Muscle layer of colon (tissue), 2 donors: ENCODE data around the gene SPATA31A3.
"Not testable (repeated sequence)": the region's sequence is repeated elsewhere in the genome, so short reads cannot be mapped to it uniquely, and the experiment has no call there.

Experiments
- H3K27ac ChIP-seq: one replicate; pipeline ENCODE4 v1.7.0; 2013; ENCODE audit warnings: low read depth, mild to moderate bottlenecking, low read length, moderate library complexity
- H3K27me3 ChIP-seq, 2 donors: one replicate each; pipeline ENCODE4 v1.7.0; 2013; ENCODE audit warnings: low read length in 2 of 2, mild to moderate bottlenecking in 2 of 2; ENCODE audit not compliant: insufficient read depth in 2 of 2, control insufficient read depth in 1 of 2
- H3K36me3 ChIP-seq: one replicate; pipeline ENCODE4 v1.7.0; 2013; ENCODE audit warnings: mild to moderate bottlenecking, low read length; ENCODE audit not compliant: insufficient read depth
- H3K4me1 ChIP-seq: one replicate; pipeline ENCODE4 v1.7.0; 2013; ENCODE audit warnings: mild to moderate bottlenecking, low read length; ENCODE audit not compliant: insufficient read depth
- H3K4me3 ChIP-seq, 2 donors: one replicate each; pipeline ENCODE4 v1.7.0; 2013; ENCODE audit warnings: low read length in 2 of 2, low read depth in 1 of 2, mild to moderate bottlenecking in 1 of 2, moderate library complexity in 1 of 2
- H3K9ac ChIP-seq: one replicate; pipeline ENCODE4 v1.7.0; 2013; ENCODE audit warnings: low read length
- H3K9me3 ChIP-seq: one replicate; pipeline ENCODE4 v1.7.0; 2013; ENCODE audit warnings: mild to moderate bottlenecking, low read length
- donor health status: abdominal sarcoma.
- donor health status: Adenocarcinoma of cecum.

The SPATA31A3 gene

GRCh38 chr9:66992450-66992849 lies at the start of gene SPATA31A3:
TSS of gene SPATA31A3 (minus strand) at chr9:66992550. CDS start at chr9:66992521, 29 bp downstream.
- not testable (repeated sequence) for H3K4me1 ChIP-seq, H3K4me3 ChIP-seq, H3K27me3 ChIP-seq, H3K9me3 ChIP-seq, H3K9ac ChIP-seq, H3K27ac ChIP-seq, H3K36me3 ChIP-seq

- H3K27ac ChIP-seq, H3K4me3 ChIP-seq, H3K27me3 ChIP-seq, H3K9me3 ChIP-seq, H3K36me3 ChIP-seq, H3K9ac ChIP-seq, H3K4me1 ChIP-seq: not testable (repeated sequence)
Observed at GRCh38 chr9:66952576-66952975, 39.8 kb downstream of the SPATA31A3 start.

DNA sequence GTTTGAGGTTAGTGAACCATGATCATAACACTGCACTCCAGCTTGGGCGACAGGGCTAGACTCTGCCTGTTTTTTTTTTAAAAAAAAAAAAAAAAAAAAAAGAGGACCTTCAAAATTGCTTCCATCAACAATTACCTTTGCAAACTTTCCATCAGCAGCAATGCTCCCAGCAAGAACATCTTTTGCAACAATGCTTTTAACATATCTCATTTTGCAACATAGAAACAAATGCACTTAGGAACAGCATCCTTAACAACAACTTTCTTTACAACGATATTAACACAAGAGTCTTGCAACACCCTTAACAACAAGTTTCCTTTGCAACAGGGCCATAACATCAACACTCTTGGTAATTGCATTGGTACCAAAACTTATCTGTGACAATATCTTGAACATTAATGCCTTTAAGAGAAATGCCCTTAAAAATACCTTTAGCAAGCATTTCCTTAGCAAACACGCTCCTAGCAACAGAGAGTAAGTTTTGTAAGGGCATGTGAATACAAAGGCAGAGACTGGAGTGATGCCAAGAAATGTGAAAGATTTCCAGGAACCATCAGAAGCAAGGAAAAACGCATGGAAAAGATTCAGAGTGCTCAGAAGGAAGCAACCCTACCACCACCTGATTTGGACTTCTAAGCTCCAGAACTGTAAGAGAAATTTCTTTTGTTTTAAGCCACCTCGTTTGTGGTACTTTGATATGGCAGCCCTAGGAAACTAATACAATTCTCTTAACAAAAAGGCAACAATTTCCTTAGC lies 49.8 kb downstream of the SPATA31A3 start:
- H3K4me1 ChIP-seq, H3K27me3 ChIP-seq, H3K4me3 ChIP-seq, H3K36me3 ChIP-seq, H3K9ac ChIP-seq, H3K9me3 ChIP-seq, H3K27ac ChIP-seq: not testable (repeated sequence)

DNA sequence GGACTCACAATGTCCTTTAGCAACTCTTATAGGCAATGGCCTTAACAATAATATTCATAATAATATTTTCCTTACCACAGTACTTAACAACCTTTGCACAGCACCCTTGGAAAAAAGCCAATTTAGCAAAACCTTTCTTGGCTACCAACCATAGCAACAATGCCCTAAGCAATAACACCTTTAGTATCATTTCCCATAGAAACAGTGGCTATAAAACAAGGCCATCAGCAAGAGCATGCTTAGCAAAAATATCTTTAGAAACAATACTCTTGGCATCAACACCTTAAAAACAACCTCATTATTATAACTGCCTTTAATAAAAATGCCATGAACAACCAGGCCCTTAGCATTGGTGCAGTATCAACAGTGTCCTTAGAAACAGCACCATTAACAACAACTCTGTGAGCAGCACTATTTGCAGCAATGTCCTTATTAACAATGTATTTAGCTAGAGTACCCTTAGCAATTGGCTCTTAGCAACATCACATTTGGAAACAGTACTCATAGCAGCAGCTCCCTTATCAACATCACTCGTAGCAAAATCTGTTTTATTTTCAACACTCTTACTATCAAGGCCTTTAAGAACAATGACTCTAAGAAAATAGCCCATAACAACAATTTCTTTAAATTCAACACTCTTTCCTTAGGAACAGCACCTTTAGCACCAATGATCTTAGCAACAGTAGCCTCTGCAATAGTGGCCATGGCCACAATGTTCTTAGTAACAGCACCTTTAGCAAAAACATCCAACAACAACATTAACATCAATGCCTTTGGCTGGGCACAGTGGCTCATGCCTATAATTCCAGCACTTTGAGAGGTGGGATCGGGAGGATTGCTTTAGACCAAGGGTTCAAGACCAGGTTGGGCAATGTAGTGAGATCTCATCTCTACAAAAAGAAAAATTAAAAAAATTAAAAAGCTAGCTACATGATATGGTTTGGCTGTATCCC lies 52.2 kb downstream of the SPATA31A3 start:
- not testable (repeated sequence) for H3K27me3 ChIP-seq, H3K4me1 ChIP-seq, H3K4me3 ChIP-seq, H3K36me3 ChIP-seq, H3K27ac ChIP-seq, H3K9ac ChIP-seq, H3K9me3 ChIP-seq

- H3K27me3 ChIP-seq, H3K36me3 ChIP-seq, H3K4me1 ChIP-seq, H3K9ac ChIP-seq, H3K27ac ChIP-seq, H3K4me3 ChIP-seq, H3K9me3 ChIP-seq: not testable (repeated sequence)
Observed at GRCh38 chr9:66938322-66938721, 54.0 kb downstream of the SPATA31A3 start.

DNA sequence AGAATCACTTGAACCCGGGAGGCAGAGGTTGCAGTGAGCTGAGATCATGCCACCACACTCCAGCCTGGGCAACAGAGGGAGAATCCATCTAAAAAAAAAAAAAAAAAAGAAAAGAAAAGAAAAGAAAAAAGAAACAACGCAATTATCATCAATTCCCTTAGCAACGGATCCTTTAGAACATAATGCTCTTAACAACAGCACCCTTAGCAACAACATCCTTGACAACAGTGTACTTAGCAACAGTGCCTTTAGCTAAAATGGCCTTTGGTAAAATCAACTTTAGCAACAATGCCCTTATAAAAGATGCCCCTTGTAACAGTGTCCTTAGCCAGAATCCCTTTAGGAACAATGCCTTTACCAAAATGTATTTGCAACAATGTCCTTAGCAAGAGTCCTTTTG lies 54.7 kb downstream of the SPATA31A3 start:
- H3K4me1 ChIP-seq, H3K27ac ChIP-seq, H3K27me3 ChIP-seq, H3K4me3 ChIP-seq, H3K9me3 ChIP-seq, H3K36me3 ChIP-seq, H3K9ac ChIP-seq: not testable (repeated sequence)
